Brain microvascular endothelial cell (primary cell): Measurements from ENCODE around the gene PDGFD.

Source experiments
- DNase-seq: peaks from one replicate; pipeline ENCODE4 v3.0.0-alpha.2; 2020
- H3K27ac ChIP-seq: fragments of 250-450 bp; sonication (Bioruptor Pico); 2 replicates; pipeline ENCODE4 v1.5.1; 2020; ENCODE audit warnings: mild to moderate bottlenecking, moderate library complexity
- H3K27me3 ChIP-seq: fragments of 250-450 bp; sonication (Bioruptor Pico); replicated peaks from 2 replicates; pipeline ENCODE4 v1.5.1; 2020; ENCODE audit warnings: mild to moderate bottlenecking
- H3K36me3 ChIP-seq: fragments of 250-450 bp; sonication (Bioruptor Pico); replicated peaks from 2 replicates; pipeline ENCODE4 v1.5.1; 2020; ENCODE audit warnings: mild to moderate bottlenecking
- H3K4me3 ChIP-seq: 2 replicates; pipeline ENCODE4 v1.5.1; 2011; ENCODE audit warnings: low read depth, mild to moderate bottlenecking, control low read depth, low read length, moderate library complexity
- CTCF ChIP-seq: IDR thresholded peaks from 2 replicates; pipeline ENCODE4 v1.5.1; 2011; ENCODE audit warnings: low read depth, mild to moderate bottlenecking, moderate library complexity, low read length, control low read depth, inconsistent platforms; ENCODE audit errors: missing control alignments
- in situ Hi-C: cut with HindIII; loops from 2 replicates; pipeline ENCODE4 v1.10.0; 2017; ENCODE audit warnings: low sequenced_read_pairs, low pct_ligation_motif_present

PDGFD gene

GRCh38 chr11:103862094-103862801 lies 301.7 kb downstream of the PDGFD start:
- Histone ChIP-seq H3K27ac (no peak overlapping the region), H3K36me3 (no peaks in the 10 kb centered on the region), H3K27me3 (no peaks in the 10 kb centered on the region), H3K4me3 (no peak overlapping the region)
- DNase-seq: no peak
- no peak for TF ChIP-seq CTCF
- in situ Hi-C loops: no loop called here
